ACC112 (cell line): ENCODE measurements around the gene XPNPEP2.

Source experiments
- H2AFZ ChIP-seq: fragments of 200-600 bp; sonication (generic); one replicate; pipeline ENCODE4 v1.6.0; 2017; ENCODE audit warnings: antibody characterized with exemption, low read length; ENCODE audit not compliant: unreplicated experiment
- H3K27ac ChIP-seq: fragments of 200-600 bp; sonication (generic); 2 replicates; pipeline ENCODE4 v1.5.1; 2014; ENCODE audit warnings: low read depth, mild to moderate bottlenecking, antibody characterized with exemption, low read length, moderate library complexity
- H3K27me3 ChIP-seq: fragments of 200-600 bp; sonication (generic); 2 replicates; pipeline ENCODE4 v1.6.1; 2014; ENCODE audit warnings: mild to moderate bottlenecking, antibody characterized with exemption, low read length, moderate library complexity, mixed read lengths; ENCODE audit not compliant: insufficient read depth
- H3K36me3 ChIP-seq: fragments of 200-600 bp; sonication (generic); 2 replicates; pipeline ENCODE4 v1.6.1; 2016; ENCODE audit warnings: mild to moderate bottlenecking, antibody characterized with exemption, low read length, moderate library complexity, mixed read lengths; ENCODE audit not compliant: insufficient read depth
- H3K4me1 ChIP-seq: fragments of 200-600 bp; sonication (generic); one replicate; pipeline ENCODE4 v1.6.1; 2016; ENCODE audit warnings: low read length, mixed read lengths; ENCODE audit not compliant: insufficient read depth, unreplicated experiment, control insufficient read depth
- H3K4me3 ChIP-seq: fragments of 200-600 bp; sonication (generic); 2 replicates; pipeline ENCODE4 v1.5.1; 2014; ENCODE audit warnings: mild to moderate bottlenecking, low read depth, low read length
- H3K79me2 ChIP-seq: fragments of 200-600 bp; sonication (generic); one replicate; pipeline ENCODE4 v1.6.0; 2016; ENCODE audit warnings: low read length; ENCODE audit not compliant: control insufficient read depth, unreplicated experiment, insufficient read depth

XPNPEP2 gene

DNA sequence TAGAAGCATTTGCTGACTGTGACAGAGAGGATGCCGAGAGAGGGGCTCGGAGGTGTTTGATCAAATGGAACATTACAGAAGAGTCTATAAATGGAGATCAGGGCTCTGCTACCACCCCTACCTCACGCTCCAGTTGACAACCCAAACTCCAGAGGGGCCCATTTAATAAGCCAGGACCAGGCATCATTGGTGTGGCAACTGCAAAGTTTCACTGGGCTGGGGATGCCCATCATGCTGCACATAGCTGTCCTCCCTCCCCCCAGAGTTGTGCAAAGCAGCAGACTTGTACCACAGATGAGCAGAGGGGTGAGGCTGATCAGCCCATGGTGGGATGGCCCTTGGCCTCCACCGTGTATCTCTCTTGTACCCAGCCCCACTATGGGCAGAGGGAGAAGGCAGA, 38.2 kb upstream of the XPNPEP2 start:
- no peak overlapping the region for H2AFZ ChIP-seq
- no peaks in the 10 kb centered on the region for H3K27me3 ChIP-seq
- H3K79me2 ChIP-seq, result no peaks in the 10 kb centered on the region
- no peaks in the 10 kb centered on the region for H3K36me3 ChIP-seq
- H3K4me1 ChIP-seq, result no peaks in the 10 kb centered on the region
- no peak overlapping the region for H3K4me3 ChIP-seq
- no peak overlapping the region for H3K27ac ChIP-seq

GRCh38 chrX:129701624-129702069, 37.1 kb upstream of the XPNPEP2 start:
- H2AFZ ChIP-seq, result no peak overlapping the region
- H3K79me2 ChIP-seq, result no peaks in the 10 kb centered on the region
- no peaks in the 10 kb centered on the region for H3K27me3 ChIP-seq
- no peak overlapping the region for H3K27ac ChIP-seq
- no peak overlapping the region for H3K4me3 ChIP-seq
- no peaks in the 10 kb centered on the region for H3K36me3 ChIP-seq
- H3K4me1 ChIP-seq, result no peaks in the 10 kb centered on the region

GRCh38 chrX:129704491-129704890, 34.3 kb upstream of the XPNPEP2 start:
- no peak overlapping the region for H3K27ac ChIP-seq
- H2AFZ ChIP-seq, result no peak overlapping the region
- H3K4me3 ChIP-seq, result no peak overlapping the region
- no peaks in the 10 kb centered on the region for H3K4me1 ChIP-seq
- H3K79me2 ChIP-seq, result no peaks in the 10 kb centered on the region
- H3K27me3 ChIP-seq, result no peaks in the 10 kb centered on the region
- H3K36me3 ChIP-seq, result no peaks in the 10 kb centered on the region

- no peaks in the 10 kb centered on the region for H3K4me1 ChIP-seq
- no peak overlapping the region for H3K4me3 ChIP-seq
- no peak overlapping the region for H3K27ac ChIP-seq
- H3K36me3 ChIP-seq, result no peaks in the 10 kb centered on the region
- H3K27me3 ChIP-seq, result no peaks in the 10 kb centered on the region
- H3K79me2 ChIP-seq, result no peaks in the 10 kb centered on the region
- no peak overlapping the region for H2AFZ ChIP-seq
Measured at GRCh38 chrX:129705377-129705925, 33.3 kb upstream of the XPNPEP2 start.

DNA sequence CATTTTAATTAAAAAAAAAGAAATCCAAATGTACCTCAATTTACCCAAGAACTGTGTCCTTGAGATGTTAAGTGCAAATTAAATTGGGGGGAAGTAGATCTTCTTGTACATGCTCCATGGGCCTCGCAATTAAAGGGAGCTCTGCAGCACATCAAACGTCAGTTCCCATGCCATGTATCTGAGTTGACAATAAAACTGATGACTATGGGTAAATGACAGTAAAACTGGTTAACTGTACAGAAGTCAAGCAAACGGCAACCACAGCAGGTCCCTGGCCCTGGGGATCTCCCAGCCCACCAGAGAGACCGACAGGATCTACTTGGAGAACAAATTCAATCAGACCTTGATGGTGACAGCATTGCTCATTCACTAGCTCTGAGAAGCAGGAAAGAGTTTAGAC, 32.8 kb upstream of the XPNPEP2 start:
- no peaks in the 10 kb centered on the region for H3K36me3 ChIP-seq
- H3K79me2 ChIP-seq, result no peaks in the 10 kb centered on the region
- no peaks in the 10 kb centered on the region for H3K4me1 ChIP-seq
- H3K27ac ChIP-seq, result no peak overlapping the region
- no peak overlapping the region for H3K4me3 ChIP-seq
- no peak overlapping the region for H2AFZ ChIP-seq
- H3K27me3 ChIP-seq, result no peaks in the 10 kb centered on the region

DNA sequence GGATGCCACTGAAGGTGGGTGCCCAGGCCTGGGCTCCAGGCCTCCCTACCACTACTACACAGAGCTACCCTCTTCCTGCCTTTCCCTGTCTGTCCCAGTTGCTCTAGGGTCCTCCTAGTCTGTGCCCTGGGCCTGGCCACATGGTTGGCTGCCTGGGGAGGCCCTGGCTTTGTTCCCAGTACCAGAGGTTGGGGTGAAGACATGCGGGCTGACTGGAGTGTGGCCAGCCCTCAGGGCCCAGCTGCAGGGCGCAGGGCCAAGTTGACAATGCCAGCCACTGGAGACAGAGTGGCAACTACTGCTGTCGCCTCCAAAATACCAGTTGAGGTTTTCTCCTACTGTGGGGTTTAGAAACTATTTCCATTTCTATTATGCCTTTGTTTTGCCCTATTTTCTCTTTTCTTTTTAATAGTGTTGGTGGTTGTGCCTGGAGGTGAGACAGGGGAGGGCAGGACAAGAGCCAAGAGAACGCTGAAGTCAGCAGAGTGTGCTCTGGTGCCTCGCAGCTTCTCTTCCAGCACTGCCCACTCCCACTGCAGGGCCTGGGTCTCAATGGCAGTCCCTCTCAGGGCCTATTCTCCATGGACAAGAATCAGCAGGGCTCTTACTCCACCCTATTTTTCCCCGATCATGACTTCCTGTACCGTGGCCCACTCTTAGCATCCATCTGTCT, 32.2 kb upstream of the XPNPEP2 start:
- H3K27ac ChIP-seq, result no peak overlapping the region
- H3K27me3 ChIP-seq, result no peaks in the 10 kb centered on the region
- H2AFZ ChIP-seq, result no peak overlapping the region
- H3K36me3 ChIP-seq, result no peaks in the 10 kb centered on the region
- H3K4me1 ChIP-seq, result no peaks in the 10 kb centered on the region
- no peaks in the 10 kb centered on the region for H3K79me2 ChIP-seq
- H3K4me3 ChIP-seq, result no peak overlapping the region

- H3K27ac ChIP-seq, result no peak overlapping the region
- H3K79me2 ChIP-seq, result no peaks in the 10 kb centered on the region
- H3K4me1 ChIP-seq, result peaks cover 5% of the 10 kb centered on the region
- no peaks in the 10 kb centered on the region for H3K36me3 ChIP-seq
- H3K4me3 ChIP-seq, result no peak overlapping the region
- H3K27me3 ChIP-seq, result no peaks in the 10 kb centered on the region
- no peak overlapping the region for H2AFZ ChIP-seq
Measured at GRCh38 chrX:129714581-129714980, 24.2 kb upstream of the XPNPEP2 start.

GRCh38 chrX:129716507-129716906, 22.3 kb upstream of the XPNPEP2 start:
- no peaks in the 10 kb centered on the region for H3K27me3 ChIP-seq
- no peaks in the 10 kb centered on the region for H3K36me3 ChIP-seq
- H2AFZ ChIP-seq, result no peak overlapping the region

DNA sequence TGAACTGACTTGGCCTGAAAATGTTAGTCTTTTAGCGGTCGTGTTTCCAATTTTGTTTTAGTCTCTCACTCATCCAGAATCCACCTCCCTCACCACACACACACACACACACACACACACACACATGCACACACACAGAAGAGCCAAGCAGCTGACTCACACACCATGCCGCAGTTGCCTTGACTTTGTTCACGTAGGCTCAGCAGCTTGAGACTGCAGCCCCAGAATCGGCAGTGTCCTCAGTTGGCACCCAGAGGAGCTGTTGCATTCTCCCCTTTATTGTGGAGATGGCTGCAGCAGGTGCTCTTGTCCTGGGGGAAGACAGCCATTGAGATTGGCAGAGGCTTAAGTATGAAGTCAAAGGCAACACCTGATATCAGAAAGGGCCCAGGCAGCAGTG, 20.9 kb upstream of the XPNPEP2 start:
- no peak overlapping the region for H3K4me3 ChIP-seq
- no peaks in the 10 kb centered on the region for H3K36me3 ChIP-seq
- peaks cover 5% of the 10 kb centered on the region for H3K4me1 ChIP-seq
- no peaks in the 10 kb centered on the region for H3K27me3 ChIP-seq
- no peaks in the 10 kb centered on the region for H3K79me2 ChIP-seq
- no peak overlapping the region for H3K27ac ChIP-seq
- H2AFZ ChIP-seq, result no peak overlapping the region

More at GRCh38 chrX:129716507-129716906, 22.3 kb upstream of the XPNPEP2 start:
- Histone ChIP-seq H3K4me3 (no peak overlapping the region), H3K27ac (no peak overlapping the region), H3K4me1 (peaks cover 5% of the 10 kb centered on the region), H3K79me2 (no peaks in the 10 kb centered on the region)

DNA sequence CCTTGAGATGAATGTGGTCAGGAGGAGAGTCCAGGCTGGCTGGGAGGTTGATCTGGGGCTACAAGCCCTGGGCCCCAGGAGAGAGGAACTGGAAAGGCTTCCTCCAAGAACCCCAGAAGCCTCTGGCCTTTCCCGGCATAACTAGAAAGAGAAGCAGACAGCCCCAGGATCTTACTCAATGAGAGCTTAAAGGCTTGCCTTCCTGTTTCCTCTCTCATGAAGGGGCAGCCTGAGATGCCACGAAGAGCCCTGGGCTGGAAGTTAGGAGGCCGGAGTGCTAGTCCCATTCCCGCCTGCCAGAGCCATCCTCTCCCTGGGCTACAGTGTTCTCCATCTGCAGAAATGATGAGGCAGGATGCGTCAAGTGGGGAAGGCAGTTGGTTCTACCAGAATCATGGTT, 20.1 kb upstream of the XPNPEP2 start:
- H3K4me3 ChIP-seq, result no peak overlapping the region
- no peaks in the 10 kb centered on the region for H3K79me2 ChIP-seq
- no peaks in the 10 kb centered on the region for H3K36me3 ChIP-seq
- H3K4me1 ChIP-seq, result peaks cover 5% of the 10 kb centered on the region
- no peak overlapping the region for H3K27ac ChIP-seq
- H2AFZ ChIP-seq, result no peak overlapping the region
- no peaks in the 10 kb centered on the region for H3K27me3 ChIP-seq

- H3K27ac ChIP-seq, result no peak overlapping the region
- no peaks in the 10 kb centered on the region for H3K27me3 ChIP-seq
- H3K4me3 ChIP-seq, result no peak overlapping the region
- H2AFZ ChIP-seq, result no peak overlapping the region
- no peaks in the 10 kb centered on the region for H3K36me3 ChIP-seq
- no peaks in the 10 kb centered on the region for H3K79me2 ChIP-seq
- H3K4me1 ChIP-seq, result peaks cover 5% of the 10 kb centered on the region
Measured at GRCh38 chrX:129719268-129719667, 19.5 kb upstream of the XPNPEP2 start.
